WTC11 (cell line): Measurements from ENCODE around the gene IL1RAPL1. TPM values are rescaled to one million over a fixed set of nuclear protein-coding genes. Genes with fewer than 3 reads are reported as not detected.

Source experiments
- ATAC-seq: fragments of 200-7000 bp; cut with Tn5 transposase; 2 replicates; pipeline ENCODE4 v1.10.0; 2021; ENCODE audit warnings: mild to moderate bottlenecking, moderate library complexity
- CTCF ChIA-PET: fragments of 300-600 bp; sonication (Branson Sonifier 250); formaldehyde crosslinking; loops from one replicate; lab custom pipeline; 2021; ENCODE audit warnings: antibody characterized with exemption; lab: Charles Lee
- POLR2A ChIA-PET: fragments of 350-600 bp; sonication (Branson Sonifier 250); formaldehyde crosslinking; loops from one replicate; lab custom pipeline; 2021; ENCODE audit warnings: antibody characterized with exemption; lab: Charles Lee
- DNase-seq: peaks from one replicate; pipeline ENCODE4 v3.0.0; 2021; ENCODE audit warnings: low spot score
- H3K27ac Mint-ChIP-seq: 2 replicates; pipeline ENCODE4 v1.8.0; 2021; ENCODE audit warnings: mixed read lengths
- H3K27me3 Mint-ChIP-seq: 2 replicates; pipeline ENCODE4 v1.8.0; 2021; ENCODE audit warnings: low read depth, mild to moderate bottlenecking, moderate library complexity, mixed read lengths
- H3K36me3 Mint-ChIP-seq: 2 replicates; pipeline ENCODE4 v1.8.0; 2021; ENCODE audit warnings: mixed read lengths
- H3K4me1 Mint-ChIP-seq: 2 replicates; pipeline ENCODE4 v1.8.0; 2022; ENCODE audit warnings: mixed read lengths
- H3K4me3 Mint-ChIP-seq: 2 replicates; pipeline ENCODE4 v1.8.0; 2021; ENCODE audit warnings: mild to moderate bottlenecking, moderate library complexity, mixed read lengths
- H3K9me3 Mint-ChIP-seq: 2 replicates; pipeline ENCODE4 v1.8.0; 2021; ENCODE audit warnings: mixed read lengths
- CREM ChIP-seq: sonication (generic); formaldehyde crosslinking; IDR thresholded peaks from 2 replicates; pipeline ENCODE4 v1.8.1; 2022; ENCODE audit warnings: mild to moderate bottlenecking, missing genetic modification reagents, moderate library complexity
- EMX1 ChIP-seq: fragments of 250-450 bp; sonication (Bioruptor Pico); IDR thresholded peaks from 2 replicates; pipeline ENCODE4 v1.8.0; 2021; ENCODE audit warnings: mild to moderate bottlenecking
- FOXP1 ChIP-seq: sonication (generic); formaldehyde crosslinking; IDR thresholded peaks from 2 replicates; pipeline ENCODE4 v1.8.0; 2022; ENCODE audit warnings: missing genetic modification reagents, mild to moderate bottlenecking, moderate library complexity, borderline replicate concordance
- NR3C1 ChIP-seq: sonication (generic); formaldehyde crosslinking; conservative IDR thresholded peaks from 2 replicates; pipeline ENCODE4 v1.8.1; 2023; ENCODE audit warnings: low read depth, mild to moderate bottlenecking, missing genetic modification reagents
- OVOL2 ChIP-seq: fragments of 250-450 bp; sonication (Bioruptor Pico); IDR thresholded peaks from 2 replicates; pipeline ENCODE4 v1.9.0; 2021; ENCODE audit warnings: mild to moderate bottlenecking, borderline replicate concordance
- RELA ChIP-seq: sonication (generic); formaldehyde crosslinking; IDR thresholded peaks from 2 replicates; pipeline ENCODE4 v1.8.1; 2022; ENCODE audit warnings: missing genetic modification reagents, mild to moderate bottlenecking, borderline replicate concordance
- SP1 ChIP-seq: sonication (generic); formaldehyde crosslinking; conservative IDR thresholded peaks from 2 replicates; pipeline ENCODE4 v1.8.1; 2022; ENCODE audit warnings: missing genetic modification reagents
- TEAD1 ChIP-seq: sonication (generic); formaldehyde crosslinking; IDR thresholded peaks from 2 replicates; pipeline ENCODE4 v1.8.0; 2022; ENCODE audit warnings: mild to moderate bottlenecking, missing genetic modification reagents
- TEAD4 ChIP-seq: sonication (generic); formaldehyde crosslinking; IDR thresholded peaks from 2 replicates; pipeline ENCODE4 v1.8.0; 2022; ENCODE audit warnings: mild to moderate bottlenecking, missing genetic modification reagents
- ZNF138 ChIP-seq: sonication (generic); formaldehyde crosslinking; conservative IDR thresholded peaks from 2 replicates; pipeline ENCODE4 v1.8.1; 2022; ENCODE audit warnings: mild to moderate bottlenecking, moderate library complexity, missing genetic modification reagents
- ZNF317 ChIP-seq: sonication (generic); formaldehyde crosslinking; IDR thresholded peaks from 2 replicates; pipeline ENCODE4 v1.8.1; 2023; ENCODE audit warnings: low read depth, mild to moderate bottlenecking, moderate library complexity, missing genetic modification reagents, borderline replicate concordance
- ZNF396 ChIP-seq: fragments of 250-450 bp; sonication (Bioruptor Pico); IDR thresholded peaks from 2 replicates; pipeline ENCODE4 v1.8.0; 2021; ENCODE audit warnings: mild to moderate bottlenecking, moderate library complexity, borderline replicate concordance
- total RNA-seq: library from RNA; stranded (reverse); gene quantifications from 3 replicates; pipeline ENCODE4 v1.2.3, GENCODE V29; 2021
- TF ChIP-seq, protein P1 (sequence below): sonication (generic); formaldehyde crosslinking; IDR thresholded peaks from 2 replicates; pipeline ENCODE4 v1.8.1; 2022; ENCODE audit warnings: low read depth, missing genetic modification reagents, borderline replicate concordance
- TF ChIP-seq, protein P2 (sequence below): fragments of 250-450 bp; sonication (Bioruptor Pico); IDR thresholded peaks from 2 replicates; pipeline ENCODE4 v1.8.0; 2021; ENCODE audit warnings: mild to moderate bottlenecking
- TF ChIP-seq, protein P3 (sequence below): fragments of 250-450 bp; sonication (Bioruptor Pico); conservative IDR thresholded peaks from 2 replicates; pipeline ENCODE4 v1.9.0; 2021; ENCODE audit warnings: mild to moderate bottlenecking
- TF ChIP-seq, protein P4 (sequence below): fragments of 250-450 bp; sonication (Bioruptor Pico); IDR thresholded peaks from 2 replicates; pipeline ENCODE4 v1.9.0; 2021; ENCODE audit warnings: moderate library complexity, mild to moderate bottlenecking, inconsistent platforms, borderline replicate concordance
- TF ChIP-seq, protein P5 (sequence below): sonication (generic); formaldehyde crosslinking; IDR thresholded peaks from 2 replicates; pipeline ENCODE4 v1.8.0; 2022; ENCODE audit warnings: mild to moderate bottlenecking, missing genetic modification reagents

IL1RAPL1 gene
- total RNA-seq, 1 experiment from 2014 or later: 0.13 TPM

DNA sequence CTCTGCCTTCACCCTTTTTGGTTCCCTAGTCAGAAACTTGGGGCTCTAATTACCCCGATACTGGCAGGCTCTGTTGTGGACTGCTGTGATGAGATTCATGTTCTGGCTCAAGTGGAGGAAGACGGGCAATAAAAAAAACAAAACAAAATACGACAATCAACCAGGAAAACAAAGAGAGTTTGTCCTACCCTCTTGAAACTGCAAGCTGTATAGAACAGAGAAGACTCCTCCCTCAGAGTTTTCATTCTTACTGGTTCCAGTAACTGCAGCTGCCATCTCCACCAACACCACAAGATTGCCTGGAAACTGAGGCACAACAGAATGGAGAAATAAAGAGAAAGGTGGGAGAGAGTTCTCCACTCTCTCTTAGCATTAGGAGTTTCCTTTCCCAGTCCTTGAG, 11.1 kb upstream of the IL1RAPL1 start (continued):
- TF ChIP-seq, protein P1, sequence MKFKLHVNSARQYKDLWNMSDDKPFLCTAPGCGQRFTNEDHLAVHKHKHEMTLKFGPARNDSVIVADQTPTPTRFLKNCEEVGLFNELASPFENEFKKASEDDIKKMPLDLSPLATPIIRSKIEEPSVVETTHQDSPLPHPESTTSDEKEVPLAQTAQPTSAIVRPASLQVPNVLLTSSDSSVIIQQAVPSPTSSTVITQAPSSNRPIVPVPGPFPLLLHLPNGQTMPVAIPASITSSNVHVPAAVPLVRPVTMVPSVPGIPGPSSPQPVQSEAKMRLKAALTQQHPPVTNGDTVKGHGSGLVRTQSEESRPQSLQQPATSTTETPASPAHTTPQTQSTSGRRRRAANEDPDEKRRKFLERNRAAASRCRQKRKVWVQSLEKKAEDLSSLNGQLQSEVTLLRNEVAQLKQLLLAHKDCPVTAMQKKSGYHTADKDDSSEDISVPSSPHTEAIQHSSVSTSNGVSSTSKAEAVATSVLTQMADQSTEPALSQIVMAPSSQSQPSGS: no peak
- TF ChIP-seq, protein P2, sequence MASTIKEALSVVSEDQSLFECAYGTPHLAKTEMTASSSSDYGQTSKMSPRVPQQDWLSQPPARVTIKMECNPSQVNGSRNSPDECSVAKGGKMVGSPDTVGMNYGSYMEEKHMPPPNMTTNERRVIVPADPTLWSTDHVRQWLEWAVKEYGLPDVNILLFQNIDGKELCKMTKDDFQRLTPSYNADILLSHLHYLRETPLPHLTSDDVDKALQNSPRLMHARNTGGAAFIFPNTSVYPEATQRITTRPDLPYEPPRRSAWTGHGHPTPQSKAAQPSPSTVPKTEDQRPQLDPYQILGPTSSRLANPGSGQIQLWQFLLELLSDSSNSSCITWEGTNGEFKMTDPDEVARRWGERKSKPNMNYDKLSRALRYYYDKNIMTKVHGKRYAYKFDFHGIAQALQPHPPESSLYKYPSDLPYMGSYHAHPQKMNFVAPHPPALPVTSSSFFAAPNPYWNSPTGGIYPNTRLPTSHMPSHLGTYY (CRISPR knock-in tag): no peak
- TF ChIP-seq EMX1 (CRISPR knock-in tag) (no peak), FOXP1 (CRISPR knock-in tag) (no peak), OVOL2 (CRISPR knock-in tag) (no peak), RELA (CRISPR knock-in tag) (no peak), ZNF317 (CRISPR knock-in tag) (no peak)
- TF ChIP-seq, protein P3, sequence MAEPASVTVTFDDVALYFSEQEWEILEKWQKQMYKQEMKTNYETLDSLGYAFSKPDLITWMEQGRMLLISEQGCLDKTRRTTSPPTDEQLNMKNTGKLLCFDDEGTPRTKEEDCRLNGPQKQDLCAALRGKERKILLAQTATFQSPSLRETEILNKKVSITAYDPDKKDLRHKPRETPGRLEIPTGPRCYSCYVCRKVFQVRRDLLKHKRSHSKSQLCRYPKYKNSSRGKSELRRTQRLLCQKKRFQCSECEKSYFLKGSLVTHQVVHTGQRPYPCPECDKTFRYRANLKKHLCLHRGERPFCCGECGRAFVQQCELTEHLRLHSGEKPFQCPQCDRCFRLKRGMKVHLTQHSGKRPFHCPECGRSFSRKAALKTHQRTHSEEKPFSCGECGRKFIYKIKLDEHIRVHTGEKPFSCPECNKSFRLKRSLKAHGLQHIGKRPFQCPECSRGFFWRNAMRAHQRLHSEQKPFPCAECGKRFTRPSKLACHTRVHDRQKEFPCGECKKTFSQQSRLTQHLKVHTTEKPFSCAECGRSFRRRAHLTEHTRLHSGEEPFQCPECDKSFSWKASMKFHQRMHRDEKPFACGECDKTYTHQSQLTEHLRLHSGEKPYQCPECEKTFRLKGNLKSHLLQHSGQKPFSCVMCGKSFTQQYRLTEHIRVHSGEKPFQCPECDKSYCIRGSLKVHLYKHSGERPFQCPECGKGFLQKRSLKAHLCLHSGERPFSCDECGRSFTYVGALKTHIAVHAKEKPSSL: no peak
- TF ChIP-seq, protein P4, sequence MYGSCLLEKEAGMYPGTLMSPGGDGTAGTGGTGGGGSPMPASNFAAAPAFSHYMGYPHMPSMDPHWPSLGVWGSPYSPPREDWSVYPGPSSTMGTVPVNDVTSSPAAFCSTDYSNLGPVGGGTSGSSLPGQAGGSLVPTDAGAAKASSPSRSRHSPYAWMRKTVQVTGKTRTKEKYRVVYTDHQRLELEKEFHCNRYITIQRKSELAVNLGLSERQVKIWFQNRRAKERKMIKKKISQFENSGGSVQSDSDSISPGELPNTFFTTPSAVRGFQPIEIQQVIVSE (CRISPR knock-in tag): no peak

DNA sequence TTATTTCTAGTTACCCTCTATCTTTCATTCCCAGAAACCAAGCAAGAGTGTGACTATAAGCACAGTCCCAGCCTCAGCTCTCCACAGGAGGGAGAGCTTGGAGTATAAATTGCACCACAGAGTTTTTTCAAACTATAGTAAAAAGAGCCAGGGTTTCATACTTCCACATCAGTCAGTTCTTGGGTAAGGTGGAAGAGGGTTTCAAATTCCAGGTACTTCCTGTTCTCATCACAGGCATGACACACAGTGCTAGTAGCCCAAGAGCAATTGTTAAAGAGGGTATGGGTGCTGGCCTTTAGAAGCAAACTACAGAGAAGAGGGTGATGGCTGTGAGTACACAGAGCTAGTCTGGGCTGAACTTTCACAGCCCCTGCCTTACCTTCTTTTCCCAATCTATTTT, 5.7 kb upstream of the IL1RAPL1 start:
- Mint-ChIP-seq H3K4me1 (peaks cover 35% of the 10 kb centered on the region), H3K9me3 (no peaks in the 10 kb centered on the region), H3K36me3 (no peaks in the 10 kb centered on the region), H3K4me3 (no peak overlapping the region), H3K27me3 (peaks cover 5% of the 10 kb centered on the region; the same call in 1 of the 2 replicates)
- peak; percentile 44; the same call in 1 of the 2 replicates for ATAC-seq
- TF ChIP-seq, protein P5, sequence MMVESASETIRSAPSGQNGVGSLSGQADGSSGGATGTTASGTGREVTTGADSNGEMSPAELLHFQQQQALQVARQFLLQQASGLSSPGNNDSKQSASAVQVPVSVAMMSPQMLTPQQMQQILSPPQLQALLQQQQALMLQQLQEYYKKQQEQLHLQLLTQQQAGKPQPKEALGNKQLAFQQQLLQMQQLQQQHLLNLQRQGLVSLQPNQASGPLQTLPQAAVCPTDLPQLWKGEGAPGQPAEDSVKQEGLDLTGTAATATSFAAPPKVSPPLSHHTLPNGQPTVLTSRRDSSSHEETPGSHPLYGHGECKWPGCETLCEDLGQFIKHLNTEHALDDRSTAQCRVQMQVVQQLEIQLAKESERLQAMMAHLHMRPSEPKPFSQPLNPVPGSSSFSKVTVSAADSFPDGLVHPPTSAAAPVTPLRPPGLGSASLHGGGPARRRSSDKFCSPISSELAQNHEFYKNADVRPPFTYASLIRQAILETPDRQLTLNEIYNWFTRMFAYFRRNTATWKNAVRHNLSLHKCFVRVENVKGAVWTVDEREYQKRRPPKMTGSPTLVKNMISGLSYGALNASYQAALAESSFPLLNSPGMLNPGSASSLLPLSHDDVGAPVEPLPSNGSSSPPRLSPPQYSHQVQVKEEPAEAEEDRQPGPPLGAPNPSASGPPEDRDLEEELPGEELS (CRISPR knock-in tag): no peak
- TF ChIP-seq ZNF138 (CRISPR knock-in tag) (no peak), NR3C1 (CRISPR knock-in tag) (no peak)
- TF ChIP-seq, all 79 proteins: peak for 0
- ChIA-PET CTCF (no interaction called here), POLR2A (no interaction called here)
- H3K27ac Mint-ChIP-seq: no peak overlapping the region
- DNase-seq: no peak

DNA sequence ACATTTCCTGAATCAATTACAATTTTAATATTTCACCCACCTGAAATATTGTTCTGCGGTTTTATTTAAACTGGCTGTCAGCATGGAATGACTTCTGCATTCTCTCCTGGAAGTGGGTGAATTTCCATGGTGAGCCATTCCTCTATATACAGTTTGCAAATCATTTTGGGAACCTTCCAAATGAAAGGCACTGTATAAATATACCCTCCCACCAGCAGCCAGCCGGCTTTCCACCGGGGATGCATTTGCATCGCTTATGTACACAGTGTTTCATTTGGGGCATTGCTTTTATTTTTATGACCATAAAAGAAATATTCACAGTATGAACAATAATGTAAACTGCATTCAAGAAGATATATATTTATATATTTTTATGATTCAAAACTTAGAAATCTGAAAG, 4.7 kb upstream of the IL1RAPL1 start:
- ChIA-PET POLR2A (no interaction called here), CTCF (no interaction called here)
- Mint-ChIP-seq H3K27me3 (peaks cover 2% of the 10 kb centered on the region; the same call in 1 of the 2 replicates), H3K4me3 (no peak overlapping the region), H3K36me3 (no peaks in the 10 kb centered on the region), H3K9me3 (no peaks in the 10 kb centered on the region), H3K27ac (no peak overlapping the region), H3K4me1 (peaks cover 35% of the 10 kb centered on the region)
- no peak for TF ChIP-seq SP1
- TF ChIP-seq ZNF396 (CRISPR knock-in tag): no peak
- no peak for TF ChIP-seq TEAD1
- no peak for TF ChIP-seq TEAD4 (CRISPR knock-in tag)
- no peak for TF ChIP-seq CREM
- no peak for DNase-seq
- ATAC-seq: no peak
